Measurements from ENCODE around the gene TRPV6. TPM values are rescaled to one million over a fixed set of nuclear protein-coding genes. Genes with fewer than 3 reads are reported as not detected.

TRPV6 gene
- total RNA-seq, 5 donors from 2014 or later (not counting 1 experiment from before 2014, with no cell fraction given), result not detected

DNA sequence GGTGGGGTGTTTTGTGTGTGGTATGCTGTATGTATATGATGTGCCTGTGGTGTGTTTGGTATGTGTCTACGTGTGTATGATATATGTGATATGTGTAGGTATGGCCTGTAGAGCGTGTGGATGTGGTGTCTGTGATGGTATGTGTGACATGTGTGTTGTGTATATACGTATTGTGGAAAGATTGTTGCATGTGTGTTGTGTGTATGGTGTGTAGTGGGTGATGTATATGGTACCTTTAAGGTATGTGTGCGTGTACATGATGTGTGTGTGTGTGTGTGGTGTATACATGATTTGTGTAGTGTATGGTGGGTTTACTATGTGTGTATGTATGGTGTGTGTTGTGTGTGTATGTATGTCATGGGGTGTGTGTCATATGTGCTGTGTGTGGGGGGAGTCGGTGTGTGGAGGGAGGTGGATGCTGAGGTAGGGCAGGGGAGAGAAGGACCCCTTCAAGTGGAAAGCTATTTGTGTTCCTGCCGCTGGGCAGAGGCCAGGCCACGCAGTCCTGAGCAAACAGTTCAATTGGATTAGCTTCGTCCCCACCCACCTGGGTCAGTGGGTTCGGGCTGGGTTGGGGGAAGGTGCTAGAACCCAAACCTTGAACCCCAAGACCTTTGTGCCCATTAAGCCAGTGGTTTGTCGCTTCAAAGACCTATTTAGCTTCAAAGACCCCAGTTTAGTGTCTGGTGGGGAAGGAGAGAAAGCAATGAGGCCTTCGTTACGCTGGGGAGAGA is 1.9 kb upstream of the TRPV6 start:
- H3K36me3 ChIP-seq (ENCODE audit: control insufficient read depth in 2 of 2, extremely low read depth in 1 of 2, insufficient read depth in 1 of 2, low read length in 1 of 2), result no peaks in the 10 kb centered on the region
- CTCF ChIA-PET, result interaction anchor here (0.6 to 0.7 kb wide), 2 partner anchors 28 to 500 kb away, joined by 3 to 4 read pairs; no protein-coding TSS in a partner anchor
- no peaks in the 10 kb centered on the region for H3K36me3 Mint-ChIP-seq
- H3K9me3 ChIP-seq, result no peaks in the 10 kb centered on the region
- peaks cover 3 to 6% of the 10 kb centered on the region in 2 donors for H3K27me3 Mint-ChIP-seq
- H3K27ac Mint-ChIP-seq, result no peak overlapping the region
- POLR2A ChIA-PET, result no interaction called here
- H3K9me3 Mint-ChIP-seq, result no peaks in the 10 kb centered on the region
- ATAC-seq (replicated peaks in 1 of 4) (no peak), DNase-seq (peak in 1 of 35 experiments; percentile 11)
- no peak overlapping the region for H3K4me3 ChIP-seq (ENCODE audit: control insufficient read depth in 1 of 2, extremely low read depth in 1 of 2, low read length in 1 of 2)
- no peak overlapping the region for H3K27ac ChIP-seq (ENCODE audit: low read length)
- WGBS (ENCODE audit: insufficient coverage), result 80% methylated on average over 7 of the region's 12 CpGs
- no peaks in the 10 kb centered on the region for H3K4me1 Mint-ChIP-seq
- peaks cover 0 to 39% of the 10 kb centered on the region in 2 experiments for H3K27me3 ChIP-seq (replicated peaks in 1 of 2; ENCODE audit: control insufficient read depth in 2 of 2, extremely low read depth in 1 of 2, insufficient read depth in 2 of 2, low read length in 1 of 2)
- no peak overlapping the region for H3K4me3 Mint-ChIP-seq
- no peaks in the 10 kb centered on the region for H3K4me1 ChIP-seq (ENCODE audit: control insufficient read depth in 1 of 2, extremely low read depth in 1 of 2, insufficient read depth in 2 of 2, low read length in 2 of 2)

DNA sequence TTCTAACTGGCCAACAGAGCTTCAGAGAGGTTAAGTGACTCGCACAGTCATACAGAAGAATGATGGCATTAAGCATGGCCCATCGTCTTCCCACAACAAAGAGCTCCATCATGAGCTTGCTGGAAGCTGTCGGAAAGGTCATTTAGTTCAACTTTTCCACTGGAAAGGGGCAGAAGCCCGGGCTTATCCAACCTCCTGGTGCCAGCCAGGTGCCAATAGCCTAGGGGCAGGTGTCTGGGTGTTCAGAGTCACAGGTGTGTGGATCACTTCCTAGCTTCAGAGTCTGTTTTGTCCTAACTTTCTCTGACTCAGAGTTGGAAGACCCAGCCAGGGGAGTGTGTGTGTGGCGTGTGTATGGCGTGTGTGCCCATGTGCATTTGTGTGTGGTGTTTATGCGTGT is 1.3 kb upstream of the TRPV6 start:
- H3K4me1 Mint-ChIP-seq, result no peaks in the 10 kb centered on the region
- WGBS (ENCODE audit: insufficient coverage), result 62% methylated on average over 4 of the region's 7 CpGs
- Histone ChIP-seq H3K27ac (ENCODE audit: low read length) (no peak overlapping the region), H3K9me3 (no peaks in the 10 kb centered on the region), H3K27me3 (replicated peaks in 1 of 2; ENCODE audit: control insufficient read depth in 2 of 2, extremely low read depth in 1 of 2, insufficient read depth in 2 of 2, low read length in 1 of 2) (peaks cover 0 to 34% of the 10 kb centered on the region in 2 experiments), H3K4me1 (ENCODE audit: control insufficient read depth in 1 of 2, extremely low read depth in 1 of 2, insufficient read depth in 2 of 2, low read length in 2 of 2) (no peaks in the 10 kb centered on the region), H3K36me3 (ENCODE audit: control insufficient read depth in 2 of 2, extremely low read depth in 1 of 2, insufficient read depth in 1 of 2, low read length in 1 of 2) (no peaks in the 10 kb centered on the region), H3K4me3 (ENCODE audit: control insufficient read depth in 1 of 2, extremely low read depth in 1 of 2, low read length in 1 of 2) (no peak overlapping the region)
- CTCF ChIA-PET, result no interaction called here
- H3K27ac Mint-ChIP-seq, result no peak overlapping the region
- H3K4me3 Mint-ChIP-seq, result no peak overlapping the region
- H3K9me3 Mint-ChIP-seq, result no peaks in the 10 kb centered on the region
- POLR2A ChIA-PET, result no interaction called here
- no peaks in the 10 kb centered on the region for H3K36me3 Mint-ChIP-seq
- peak in 1 of 35 experiments; percentile 9 for DNase-seq
- ATAC-seq (replicated peaks in 1 of 4), result no peak
- H3K27me3 Mint-ChIP-seq, result peaks cover 4 to 6% of the 10 kb centered on the region in 2 donors

DNA sequence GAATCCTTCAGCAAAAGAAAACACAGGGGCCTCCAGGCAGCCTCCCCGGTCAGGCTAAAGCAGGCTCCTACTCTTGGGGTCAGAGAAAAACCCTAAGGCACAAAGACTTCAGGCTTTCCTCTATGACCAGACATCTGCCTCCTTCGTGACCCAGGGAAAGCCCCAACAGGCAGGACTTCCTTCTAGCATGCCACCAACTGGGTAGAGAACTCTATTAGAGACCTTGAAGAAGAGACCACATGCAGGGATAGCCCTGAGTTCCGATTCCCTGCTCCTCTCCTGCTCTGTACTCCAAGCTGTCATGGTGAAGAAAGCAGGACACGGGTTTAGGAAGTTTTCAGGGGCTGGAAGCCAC is 1.3 kb downstream of the TRPV6 start:
- peaks cover 0 to 26% of the 10 kb centered on the region in 2 experiments for H3K27me3 ChIP-seq (replicated peaks in 1 of 2; ENCODE audit: control insufficient read depth in 2 of 2, extremely low read depth in 1 of 2, insufficient read depth in 2 of 2, low read length in 1 of 2)
- WGBS (ENCODE audit: insufficient coverage), result 66% methylated on average over 3 of the region's 4 CpGs
- Mint-ChIP-seq H3K27ac (no peak overlapping the region), H3K27me3 (peaks cover 0 to 10% of the 10 kb centered on the region in 2 donors), H3K4me1 (no peaks in the 10 kb centered on the region), H3K9me3 (no peaks in the 10 kb centered on the region), H3K4me3 (no peak overlapping the region), H3K36me3 (no peaks in the 10 kb centered on the region)
- no peak for ATAC-seq (replicated peaks in 1 of 4)
- no peaks in the 10 kb centered on the region for H3K36me3 ChIP-seq (ENCODE audit: control insufficient read depth in 2 of 2, extremely low read depth in 1 of 2, insufficient read depth in 1 of 2, low read length in 1 of 2)
- H3K4me3 ChIP-seq (ENCODE audit: control insufficient read depth in 1 of 2, extremely low read depth in 1 of 2, low read length in 1 of 2), result no peak overlapping the region
- no peaks in the 10 kb centered on the region for H3K9me3 ChIP-seq
- peaks cover 0 to 2% of the 10 kb centered on the region in 2 experiments for H3K4me1 ChIP-seq (ENCODE audit: control insufficient read depth in 1 of 2, extremely low read depth in 1 of 2, insufficient read depth in 2 of 2, low read length in 2 of 2)
- DNase-seq, result peak in 1 of 35 experiments; percentile 11
- no peak overlapping the region for H3K27ac ChIP-seq (ENCODE audit: low read length)
- ChIA-PET POLR2A (no interaction called here), CTCF (interaction anchor here in 1 of 2 donors (0.6 kb wide), 1 partner anchor 101 kb away, joined by 3 read pairs; no protein-coding TSS in a partner anchor)

DNA sequence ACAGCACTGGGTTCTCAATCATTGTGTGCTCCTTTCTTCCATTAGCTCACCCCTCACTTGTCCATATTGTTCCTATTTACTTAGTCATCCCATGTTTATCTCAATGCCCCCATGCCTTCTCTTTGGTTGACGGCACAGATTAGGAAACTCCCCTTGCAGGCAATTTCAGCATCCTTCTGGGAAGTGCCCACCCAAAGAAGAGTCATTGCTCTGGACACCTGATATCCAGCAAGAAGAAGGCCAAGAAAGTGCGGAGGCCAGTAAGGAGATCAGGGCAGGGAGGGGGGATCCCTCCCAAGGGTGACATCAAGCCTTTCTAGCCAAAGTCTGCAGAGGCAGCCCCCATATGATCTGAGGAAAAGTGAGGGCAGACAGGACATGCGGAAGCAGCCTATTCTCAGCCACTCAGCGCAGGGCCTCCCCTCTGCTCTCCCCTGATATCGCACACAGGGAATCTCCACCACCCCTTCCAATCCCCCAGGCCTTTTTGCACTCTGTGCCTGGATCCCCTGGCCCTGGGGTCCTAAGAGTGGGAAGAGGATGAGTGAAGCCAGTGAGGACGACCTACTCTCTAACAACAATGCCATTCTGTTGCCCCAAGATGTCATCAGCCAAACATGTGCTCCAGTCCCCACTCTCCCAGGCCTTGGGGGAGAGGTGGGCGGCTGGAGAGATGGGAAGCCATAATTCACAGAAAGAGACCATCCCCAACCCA is 1.8 kb downstream of the TRPV6 start:
- H3K4me3 Mint-ChIP-seq, result no peak overlapping the region
- H3K4me1 ChIP-seq (ENCODE audit: control insufficient read depth in 1 of 2, extremely low read depth in 1 of 2, insufficient read depth in 2 of 2, low read length in 2 of 2), result peaks cover 0 to 2% of the 10 kb centered on the region in 2 experiments
- no peak for ATAC-seq (replicated peaks in 1 of 4)
- peaks cover 0 to 22% of the 10 kb centered on the region in 2 experiments for H3K27me3 ChIP-seq (replicated peaks in 1 of 2; ENCODE audit: control insufficient read depth in 2 of 2, extremely low read depth in 1 of 2, insufficient read depth in 2 of 2, low read length in 1 of 2)
- peak in 1 of 35 experiments; percentile 15 for DNase-seq
- 67% methylated on average over 1 of the region's 7 CpGs for WGBS (ENCODE audit: insufficient coverage)
- peaks cover 0 to 10% of the 10 kb centered on the region in 2 donors for H3K27me3 Mint-ChIP-seq
- H3K36me3 ChIP-seq (ENCODE audit: control insufficient read depth in 2 of 2, extremely low read depth in 1 of 2, insufficient read depth in 1 of 2, low read length in 1 of 2), result no peaks in the 10 kb centered on the region
- POLR2A ChIA-PET, result no interaction called here
- no peaks in the 10 kb centered on the region for H3K9me3 Mint-ChIP-seq
- H3K4me3 ChIP-seq (ENCODE audit: control insufficient read depth in 1 of 2, extremely low read depth in 1 of 2, low read length in 1 of 2), result no peak overlapping the region
- no peaks in the 10 kb centered on the region for H3K9me3 ChIP-seq
- H3K27ac Mint-ChIP-seq, result no peak overlapping the region
- H3K27ac ChIP-seq (ENCODE audit: low read length), result no peak overlapping the region
- H3K36me3 Mint-ChIP-seq, result no peaks in the 10 kb centered on the region
- CTCF ChIA-PET, result interaction anchor here in 1 of 2 donors (1.4 kb wide), 1 partner anchor 9 kb away, joined by 4 read pairs; no protein-coding TSS in a partner anchor
- no peaks in the 10 kb centered on the region for H3K4me1 Mint-ChIP-seq

DNA sequence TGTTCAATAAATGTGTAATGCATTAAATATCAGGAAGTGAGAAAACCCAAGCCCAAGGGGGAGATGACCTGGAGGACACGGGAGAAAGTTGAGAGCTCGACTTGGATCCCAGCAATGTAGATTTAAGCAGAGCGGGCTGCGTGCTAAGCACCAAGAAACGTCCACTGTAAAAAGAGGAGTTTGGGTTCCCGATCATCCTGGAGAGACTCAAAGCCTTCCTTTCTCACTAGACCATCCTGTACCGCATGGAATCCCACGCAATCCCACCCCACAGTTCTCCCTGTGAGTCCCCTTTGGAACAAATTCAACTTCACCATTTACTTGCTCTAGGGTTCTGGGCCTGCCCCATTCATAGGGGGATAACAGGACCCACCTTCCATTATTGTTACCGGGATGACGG is 2.4 kb downstream of the TRPV6 start:
- Mint-ChIP-seq H3K36me3 (no peaks in the 10 kb centered on the region), H3K4me1 (no peaks in the 10 kb centered on the region), H3K27ac (no peak overlapping the region), H3K9me3 (no peaks in the 10 kb centered on the region), H3K27me3 (peaks cover 0 to 10% of the 10 kb centered on the region in 2 donors), H3K4me3 (no peak overlapping the region)
- H3K9me3 ChIP-seq, result no peaks in the 10 kb centered on the region
- H3K27ac ChIP-seq (ENCODE audit: low read length), result no peak overlapping the region
- peaks cover 0 to 2% of the 10 kb centered on the region in 2 experiments for H3K4me1 ChIP-seq (ENCODE audit: control insufficient read depth in 1 of 2, extremely low read depth in 1 of 2, insufficient read depth in 2 of 2, low read length in 2 of 2)
- ATAC-seq (replicated peaks in 1 of 4), result no peak
- 94% methylated on average over 9 of the region's 10 CpGs for WGBS (ENCODE audit: insufficient coverage)
- CTCF ChIA-PET, result interaction anchor here in 1 of 2 donors (1.4 kb wide), 1 partner anchor 9 kb away, joined by 4 read pairs; no protein-coding TSS in a partner anchor
- POLR2A ChIA-PET, result no interaction called here
- H3K27me3 ChIP-seq (replicated peaks in 1 of 2; ENCODE audit: control insufficient read depth in 2 of 2, extremely low read depth in 1 of 2, insufficient read depth in 2 of 2, low read length in 1 of 2), result peaks cover 0 to 20% of the 10 kb centered on the region in 2 experiments
- H3K36me3 ChIP-seq (ENCODE audit: control insufficient read depth in 2 of 2, extremely low read depth in 1 of 2, insufficient read depth in 1 of 2, low read length in 1 of 2), result no peaks in the 10 kb centered on the region
- DNase-seq, result no peak
- H3K4me3 ChIP-seq (ENCODE audit: control insufficient read depth in 1 of 2, extremely low read depth in 1 of 2, low read length in 1 of 2), result no peak overlapping the region

DNA sequence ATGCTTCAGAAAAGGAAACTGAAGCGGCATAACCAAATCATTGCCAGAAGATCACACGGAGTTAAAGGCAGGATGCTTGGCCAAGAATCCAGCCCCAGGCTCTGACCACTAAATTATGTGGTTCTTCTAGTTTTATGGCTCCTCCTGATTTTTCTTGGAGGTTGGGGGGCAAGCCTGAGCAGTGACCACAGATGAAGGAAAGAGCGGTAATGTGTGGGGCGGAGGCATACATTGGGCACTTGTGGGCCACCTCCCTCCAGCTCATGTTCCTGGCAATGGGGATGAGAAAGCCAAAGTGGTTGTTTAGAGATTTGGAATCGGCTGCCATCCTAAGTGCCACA is 3.2 kb downstream of the TRPV6 start:
- Histone ChIP-seq H3K4me1 (ENCODE audit: control insufficient read depth in 1 of 2, extremely low read depth in 1 of 2, insufficient read depth in 2 of 2, low read length in 2 of 2) (peaks cover 0 to 2% of the 10 kb centered on the region in 2 experiments), H3K9me3 (no peaks in the 10 kb centered on the region), H3K27ac (ENCODE audit: low read length) (no peak overlapping the region), H3K36me3 (ENCODE audit: control insufficient read depth in 2 of 2, extremely low read depth in 1 of 2, insufficient read depth in 1 of 2, low read length in 1 of 2) (no peaks in the 10 kb centered on the region), H3K27me3 (replicated peaks in 1 of 2; ENCODE audit: control insufficient read depth in 2 of 2, extremely low read depth in 1 of 2, insufficient read depth in 2 of 2, low read length in 1 of 2) (peaks cover 0 to 15% of the 10 kb centered on the region in 2 experiments), H3K4me3 (ENCODE audit: control insufficient read depth in 1 of 2, extremely low read depth in 1 of 2, low read length in 1 of 2) (no peak overlapping the region)
- ChIA-PET CTCF (interaction anchor here in 1 of 2 donors (1.4 kb wide), 1 partner anchor 8 kb away, joined by 4 read pairs; no protein-coding TSS in a partner anchor), POLR2A (no interaction called here)
- Mint-ChIP-seq H3K27ac (no peak overlapping the region), H3K27me3 (peaks cover 0 to 10% of the 10 kb centered on the region in 2 donors), H3K4me1 (no peaks in the 10 kb centered on the region), H3K9me3 (no peaks in the 10 kb centered on the region), H3K36me3 (no peaks in the 10 kb centered on the region), H3K4me3 (no peak overlapping the region)
- DNase-seq (peak in 1 of 35 experiments; percentile 0), ATAC-seq (replicated peaks in 1 of 4) (no peak)
- WGBS (ENCODE audit: insufficient coverage), result 93% methylated on average over 3 of the region's 5 CpGs

Data from T-cell (primary cell).